ENCODE results near the gene MID1.

DNA sequence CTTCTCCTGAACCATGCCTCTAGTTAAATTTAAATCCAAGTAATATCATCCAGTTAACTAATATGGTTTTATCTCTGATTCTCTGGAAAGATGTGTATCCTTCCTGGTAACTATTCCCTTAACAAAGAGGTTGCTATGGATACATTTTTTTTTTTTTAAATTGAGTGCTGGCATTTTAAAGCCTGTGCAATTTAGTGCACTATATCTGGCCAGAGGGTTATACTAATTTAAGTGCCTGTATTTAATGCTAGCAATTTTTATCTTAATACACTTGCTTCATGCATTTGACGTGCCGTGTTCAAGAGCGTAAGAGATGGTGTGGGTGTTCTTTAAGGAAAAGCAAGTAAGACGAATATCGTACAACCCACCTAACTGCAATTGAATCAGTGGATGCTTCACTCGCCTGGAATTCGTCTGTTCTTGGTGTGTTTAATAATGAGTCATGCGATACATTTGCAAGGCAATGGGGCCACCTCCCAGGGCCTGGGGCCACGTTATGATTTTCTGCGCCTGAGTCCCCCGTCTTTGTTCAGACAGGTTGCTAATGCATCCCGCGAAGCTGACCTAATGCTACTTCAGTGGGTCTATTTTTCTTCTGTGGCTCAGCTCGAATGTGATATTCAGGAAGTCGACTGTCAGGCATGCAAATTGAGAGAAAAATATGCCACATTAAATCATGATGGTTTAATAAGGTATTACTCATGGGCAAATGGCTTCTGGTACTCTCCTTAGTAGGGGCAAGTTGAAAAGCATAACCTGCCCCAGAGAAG is 14.2 kb upstream of the MID1 start:
- TF ChIP-seq CTCF (conservative IDR thresholded peaks at IDR 0.05; ENCODE audit: low read length) (no peak), EZH2phosphoT487 (IDR thresholded peaks at IDR 0.05; ENCODE audit: borderline replicate concordance) (no peak)
